ENCODE results near the gene DUSP6. TPM values are rescaled to one million over a fixed set of nuclear protein-coding genes. Genes with fewer than 3 reads are reported as not detected.

The DUSP6 gene
- total and polyA plus RNA-seq, 2 of the 13 experiments (the other 11 are each of a cell fraction or from before 2014, with no cell fraction given), result 40.9 to 161 TPM

GRCh38 chr12:89348894-89349699 lies 3.2 kb downstream of the DUSP6 start (continued):
- TF ChIP-seq SIX4 (CRISPR knock-in tag; IDR thresholded peaks at IDR 0.05) (no peak), FOXO1 (CRISPR knock-in tag; IDR thresholded peaks at IDR 0.05) (no peak), ZNF432 (CRISPR knock-in tag; IDR thresholded peaks at IDR 0.05; ENCODE audit: borderline replicate concordance) (no peak), ZNF883 (CRISPR knock-in tag; IDR thresholded peaks at IDR 0.05; ENCODE audit: not compliant biosample characterization) (no peak), ZNF501 (CRISPR knock-in tag; IDR thresholded peaks at IDR 0.05) (0 out of 2 replicates have a peak, but pooled peaks have one; percentile 45), ELF4 (CRISPR knock-in tag; IDR thresholded peaks at IDR 0.05; ENCODE audit: borderline replicate concordance) (no peak), PAF1 (CRISPR knock-in tag; IDR thresholded peaks at IDR 0.05) (peak; percentile 92), ZNF329 (CRISPR knock-in tag; IDR thresholded peaks at IDR 0.05; ENCODE audit: low read depth) (no peak), HMGA1 (CRISPR knock-in tag; conservative IDR thresholded peaks at IDR 0.05) (no peak), PLSCR1 (CRISPR knock-in tag; IDR thresholded peaks at IDR 0.05; ENCODE audit: borderline replicate concordance) (no peak), SMAD3 (CRISPR knock-in tag; IDR thresholded peaks at IDR 0.05) (no peak), ZNF678 (CRISPR knock-in tag; IDR thresholded peaks at IDR 0.05) (no peak), POLR2A (IDR thresholded peaks at IDR 0.05; ENCODE audit: insufficient read depth in 1 of 2, low read depth in 2 of 2, low read length in 2 of 2) (peak in 1 of 2 experiments; percentile 42; a peak in 1 of 4 replicates), CTCF (CRISPR knock-in tag; IDR thresholded peaks at IDR 0.05) (no peak)
- TF ChIP-seq, protein P1, sequence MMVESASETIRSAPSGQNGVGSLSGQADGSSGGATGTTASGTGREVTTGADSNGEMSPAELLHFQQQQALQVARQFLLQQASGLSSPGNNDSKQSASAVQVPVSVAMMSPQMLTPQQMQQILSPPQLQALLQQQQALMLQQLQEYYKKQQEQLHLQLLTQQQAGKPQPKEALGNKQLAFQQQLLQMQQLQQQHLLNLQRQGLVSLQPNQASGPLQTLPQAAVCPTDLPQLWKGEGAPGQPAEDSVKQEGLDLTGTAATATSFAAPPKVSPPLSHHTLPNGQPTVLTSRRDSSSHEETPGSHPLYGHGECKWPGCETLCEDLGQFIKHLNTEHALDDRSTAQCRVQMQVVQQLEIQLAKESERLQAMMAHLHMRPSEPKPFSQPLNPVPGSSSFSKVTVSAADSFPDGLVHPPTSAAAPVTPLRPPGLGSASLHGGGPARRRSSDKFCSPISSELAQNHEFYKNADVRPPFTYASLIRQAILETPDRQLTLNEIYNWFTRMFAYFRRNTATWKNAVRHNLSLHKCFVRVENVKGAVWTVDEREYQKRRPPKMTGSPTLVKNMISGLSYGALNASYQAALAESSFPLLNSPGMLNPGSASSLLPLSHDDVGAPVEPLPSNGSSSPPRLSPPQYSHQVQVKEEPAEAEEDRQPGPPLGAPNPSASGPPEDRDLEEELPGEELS (CRISPR knock-in tag; IDR thresholded peaks at IDR 0.05), result 0 out of 2 replicates have a peak, but pooled peaks have one; percentile 23
- TF ChIP-seq, protein P2, sequence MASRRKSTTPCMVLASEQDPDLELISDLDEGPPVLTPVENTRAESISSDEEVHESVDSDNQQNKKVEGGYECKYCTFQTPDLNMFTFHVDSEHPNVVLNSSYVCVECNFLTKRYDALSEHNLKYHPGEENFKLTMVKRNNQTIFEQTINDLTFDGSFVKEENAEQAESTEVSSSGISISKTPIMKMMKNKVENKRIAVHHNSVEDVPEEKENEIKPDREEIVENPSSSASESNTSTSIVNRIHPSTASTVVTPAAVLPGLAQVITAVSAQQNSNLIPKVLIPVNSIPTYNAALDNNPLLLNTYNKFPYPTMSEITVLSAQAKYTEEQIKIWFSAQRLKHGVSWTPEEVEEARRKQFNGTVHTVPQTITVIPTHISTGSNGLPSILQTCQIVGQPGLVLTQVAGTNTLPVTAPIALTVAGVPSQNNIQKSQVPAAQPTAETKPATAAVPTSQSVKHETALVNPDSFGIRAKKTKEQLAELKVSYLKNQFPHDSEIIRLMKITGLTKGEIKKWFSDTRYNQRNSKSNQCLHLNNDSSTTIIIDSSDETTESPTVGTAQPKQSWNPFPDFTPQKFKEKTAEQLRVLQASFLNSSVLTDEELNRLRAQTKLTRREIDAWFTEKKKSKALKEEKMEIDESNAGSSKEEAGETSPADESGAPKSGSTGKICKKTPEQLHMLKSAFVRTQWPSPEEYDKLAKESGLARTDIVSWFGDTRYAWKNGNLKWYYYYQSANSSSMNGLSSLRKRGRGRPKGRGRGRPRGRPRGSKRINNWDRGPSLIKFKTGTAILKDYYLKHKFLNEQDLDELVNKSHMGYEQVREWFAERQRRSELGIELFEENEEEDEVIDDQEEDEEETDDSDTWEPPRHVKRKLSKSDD (CRISPR knock-in tag; IDR thresholded peaks at IDR 0.05; ENCODE audit: low read depth), result no peak
- TF ChIP-seq, protein P3, sequence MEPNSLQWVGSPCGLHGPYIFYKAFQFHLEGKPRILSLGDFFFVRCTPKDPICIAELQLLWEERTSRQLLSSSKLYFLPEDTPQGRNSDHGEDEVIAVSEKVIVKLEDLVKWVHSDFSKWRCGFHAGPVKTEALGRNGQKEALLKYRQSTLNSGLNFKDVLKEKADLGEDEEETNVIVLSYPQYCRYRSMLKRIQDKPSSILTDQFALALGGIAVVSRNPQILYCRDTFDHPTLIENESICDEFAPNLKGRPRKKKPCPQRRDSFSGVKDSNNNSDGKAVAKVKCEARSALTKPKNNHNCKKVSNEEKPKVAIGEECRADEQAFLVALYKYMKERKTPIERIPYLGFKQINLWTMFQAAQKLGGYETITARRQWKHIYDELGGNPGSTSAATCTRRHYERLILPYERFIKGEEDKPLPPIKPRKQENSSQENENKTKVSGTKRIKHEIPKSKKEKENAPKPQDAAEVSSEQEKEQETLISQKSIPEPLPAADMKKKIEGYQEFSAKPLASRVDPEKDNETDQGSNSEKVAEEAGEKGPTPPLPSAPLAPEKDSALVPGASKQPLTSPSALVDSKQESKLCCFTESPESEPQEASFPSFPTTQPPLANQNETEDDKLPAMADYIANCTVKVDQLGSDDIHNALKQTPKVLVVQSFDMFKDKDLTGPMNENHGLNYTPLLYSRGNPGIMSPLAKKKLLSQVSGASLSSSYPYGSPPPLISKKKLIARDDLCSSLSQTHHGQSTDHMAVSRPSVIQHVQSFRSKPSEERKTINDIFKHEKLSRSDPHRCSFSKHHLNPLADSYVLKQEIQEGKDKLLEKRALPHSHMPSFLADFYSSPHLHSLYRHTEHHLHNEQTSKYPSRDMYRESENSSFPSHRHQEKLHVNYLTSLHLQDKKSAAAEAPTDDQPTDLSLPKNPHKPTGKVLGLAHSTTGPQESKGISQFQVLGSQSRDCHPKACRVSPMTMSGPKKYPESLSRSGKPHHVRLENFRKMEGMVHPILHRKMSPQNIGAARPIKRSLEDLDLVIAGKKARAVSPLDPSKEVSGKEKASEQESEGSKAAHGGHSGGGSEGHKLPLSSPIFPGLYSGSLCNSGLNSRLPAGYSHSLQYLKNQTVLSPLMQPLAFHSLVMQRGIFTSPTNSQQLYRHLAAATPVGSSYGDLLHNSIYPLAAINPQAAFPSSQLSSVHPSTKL (CRISPR knock-in tag; IDR thresholded peaks at IDR 0.05), result no peak
